Right cardiac atrium (tissue), 5 donors: ENCODE data around the gene MGAT4A. TPM values are rescaled to one million over a fixed set of nuclear protein-coding genes. Genes with fewer than 3 reads are reported as not detected.

Experiments
- ATAC-seq, 2 donors: fragments of 200-7000 bp; cut with Tn5 transposase; one replicate each; pipeline versions ENCODE4 v1.8.0 to v1.9.1; 2020; ENCODE audit warnings: moderate library complexity in 2 of 2, mild to moderate bottlenecking in 1 of 2
- DNase-seq, 3 donors: peaks; one replicate each; pipeline ENCODE4 v3.0.0-alpha.2; 2020
- H3K27ac ChIP-seq: one replicate; pipeline ENCODE4 v1.5.1; 2013; ENCODE audit warnings: mild to moderate bottlenecking, low read length, control low read depth, moderate library complexity
- H3K27me3 ChIP-seq: one replicate; pipeline ENCODE4 v1.6.1; 2013; ENCODE audit not compliant: control insufficient read depth, insufficient read depth
- H3K4me1 ChIP-seq: one replicate; pipeline ENCODE4 v1.6.1; 2013; ENCODE audit warnings: low read length; ENCODE audit not compliant: control insufficient read depth, insufficient read depth
- H3K4me3 ChIP-seq: one replicate; pipeline ENCODE4 v1.5.1; 2013; ENCODE audit warnings: low read length, control low read depth
- H3K9me3 ChIP-seq: one replicate; pipeline ENCODE4 v1.6.1; 2013; ENCODE audit warnings: low read length; ENCODE audit not compliant: control insufficient read depth
- WGBS: extraction: QIAGEN DNeasy Blood & Tissue Kit; methylation state at CpG from one replicate; pipeline ENCODE4 v1.1.7; 2013; 5-methylcytosine and 5-hydroxymethylcytosine counted together
- intact Hi-C, 4 donors: fragments of 100-400 bp; cut with DNase I; formaldehyde crosslinking; loops; one replicate each; pipeline versions ENCODE4 v1.11.0 to v1.14.0; 2022 to 2023
- polyA plus RNA-seq: library from polyadenylated mRNA; stranded (reverse); fragments of 200-250 nt; gene quantifications from one replicate; pipeline ENCODE4 v1.2.3, GENCODE V29; 2013
- total RNA-seq, 4 donors: library from RNA; stranded (reverse); fragmentation: NEBNext Ultra II Directional; extraction: Animal tissue kit (Norgen Biotek cat#: 25700); gene quantifications; one replicate each; pipeline ENCODE4 v1.2.1, GENCODE V29; 2021
- donor health status: healthy with polysubstance abuse.
- donor health status: DM: no; HTN: yes; CAD: no.
- donor health status: DM: no; HTN: no; CAD: no.
- donor health status: DM: no; HTN: yes; CAD: no; lungs with severe emphysema.
- donor health status: DM: yes; HTN: yes; CAD: no.

MGAT4A gene
- total and polyA plus RNA-seq, 5 donors, result 5.2 to 37.2 (median 24.9) TPM

- Histone ChIP-seq H3K4me3 (no peak overlapping the region), H3K27me3 (no peaks in the 10 kb centered on the region), H3K27ac (no peak overlapping the region), H3K9me3 (no peaks in the 10 kb centered on the region), H3K4me1 (no peaks in the 10 kb centered on the region)
- ATAC-seq (no peak), DNase-seq (no peak)
- 71% methylated on average over 3 of the region's 3 CpGs for WGBS
- intact Hi-C loops, result loop anchor here in 1 of 4 donors (10.0 kb wide), 1 partner anchor 70 kb away; no protein-coding TSS in a partner anchor
Measured at GRCh38 chr2:98654699-98655495, 76.0 kb downstream of the MGAT4A start.

GRCh38 chr2:98650998-98651397, 79.9 kb downstream of the MGAT4A start:
- no peaks in the 10 kb centered on the region for H3K4me1 ChIP-seq
- no peak for ATAC-seq
- WGBS, result 96% methylated on average over 1 of the region's 1 CpG
- no peaks in the 10 kb centered on the region for H3K9me3 ChIP-seq
- H3K4me3 ChIP-seq, result no peak overlapping the region
- no peaks in the 10 kb centered on the region for H3K27me3 ChIP-seq
- DNase-seq, result no peak
- H3K27ac ChIP-seq, result no peak overlapping the region
- intact Hi-C loops, result loop anchor here in 1 of 4 donors (10.0 kb wide), 1 partner anchor 74 kb away; no protein-coding TSS in a partner anchor

GRCh38 chr2:98649992-98650375, 80.9 kb downstream of the MGAT4A start:
- no peaks in the 10 kb centered on the region for H3K9me3 ChIP-seq
- intact Hi-C loops, result loop anchor here (1.0 to 10.0 kb wide), 4 partner anchors 75 to 187 kb away; no protein-coding TSS in a partner anchor

GRCh38 chr2:98649135-98649991, 81.6 kb downstream of the MGAT4A start:
- peak; percentile 62 to 83 (median 68) for DNase-seq
- peak; percentile 93 to 94 for ATAC-seq
- Histone ChIP-seq H3K9me3 (no peaks in the 10 kb centered on the region), H3K27me3 (no peaks in the 10 kb centered on the region), H3K27ac (no peak overlapping the region), H3K4me1 (no peaks in the 10 kb centered on the region), H3K4me3 (no peak overlapping the region)
- WGBS, result 12% methylated on average over 4 of the region's 4 CpGs
- intact Hi-C loops, result loop anchor here (1.0 to 5.0 kb wide), 3 partner anchors 187 to 188 kb away; no protein-coding TSS in a partner anchor

More at GRCh38 chr2:98649992-98650375, 80.9 kb downstream of the MGAT4A start:
- WGBS, result 98% methylated on average over 1 of the region's 1 CpG
- no peaks in the 10 kb centered on the region for H3K4me1 ChIP-seq
- DNase-seq (no peak), ATAC-seq (no peak)
- H3K4me3 ChIP-seq, result no peak overlapping the region
- H3K27ac ChIP-seq, result no peak overlapping the region
- no peaks in the 10 kb centered on the region for H3K27me3 ChIP-seq

- H3K9me3 ChIP-seq, result no peaks in the 10 kb centered on the region
- no peak overlapping the region for H3K27ac ChIP-seq
- H3K27me3 ChIP-seq, result no peaks in the 10 kb centered on the region
- DNase-seq, result no peak
- no peak for ATAC-seq
- intact Hi-C loops, result loop anchor here in 3 of 4 donors (2.0 to 5.0 kb wide), 2 partner anchors 188 to 189 kb away; no protein-coding TSS in a partner anchor
- H3K4me3 ChIP-seq, result no peak overlapping the region
- 82% methylated on average over 4 of the region's 4 CpGs for WGBS
- no peaks in the 10 kb centered on the region for H3K4me1 ChIP-seq
Measured at GRCh38 chr2:98648451-98648850, 82.5 kb downstream of the MGAT4A start.

GRCh38 chr2:98647636-98648035, 83.3 kb downstream of the MGAT4A start:
- no peaks in the 10 kb centered on the region for H3K27me3 ChIP-seq
- no peak overlapping the region for H3K4me3 ChIP-seq
- DNase-seq (no peak), ATAC-seq (no peak)
- WGBS, result 72% methylated on average over 5 of the region's 5 CpGs
- intact Hi-C loops, result loop anchor here in 3 of 4 donors (2.0 to 5.0 kb wide), 2 partner anchors 189 to 190 kb away; no protein-coding TSS in a partner anchor
- H3K9me3 ChIP-seq, result no peaks in the 10 kb centered on the region
- no peak overlapping the region for H3K27ac ChIP-seq
- no peaks in the 10 kb centered on the region for H3K4me1 ChIP-seq

- H3K27me3 ChIP-seq, result no peaks in the 10 kb centered on the region
Measured at GRCh38 chr2:98643496-98644100, 87.3 kb downstream of the MGAT4A start.

GRCh38 chr2:98637401-98638147, 93.4 kb downstream of the MGAT4A start:
- intact Hi-C loops, result no loop called here
- no peak for ATAC-seq
- Histone ChIP-seq H3K4me3 (no peak overlapping the region), H3K4me1 (no peaks in the 10 kb centered on the region), H3K27ac (no peak overlapping the region), H3K27me3 (no peaks in the 10 kb centered on the region), H3K9me3 (no peaks in the 10 kb centered on the region)
- no peak for DNase-seq
- WGBS, result 80% methylated on average over 10 of the region's 10 CpGs

More at GRCh38 chr2:98643496-98644100, 87.3 kb downstream of the MGAT4A start:
- WGBS, result 78% methylated on average over 5 of the region's 5 CpGs
- no peaks in the 10 kb centered on the region for H3K9me3 ChIP-seq
- no peak overlapping the region for H3K27ac ChIP-seq
- ATAC-seq (no peak), DNase-seq (no peak)
- no peak overlapping the region for H3K4me3 ChIP-seq
- intact Hi-C loops, result no loop called here
- no peaks in the 10 kb centered on the region for H3K4me1 ChIP-seq

- ATAC-seq (no peak), DNase-seq (no peak)
- H3K4me3 ChIP-seq, result no peak overlapping the region
- no peaks in the 10 kb centered on the region for H3K27me3 ChIP-seq
- no peak overlapping the region for H3K27ac ChIP-seq
- no peaks in the 10 kb centered on the region for H3K9me3 ChIP-seq
- H3K4me1 ChIP-seq, result no peaks in the 10 kb centered on the region
- whole genome bisulfite sequencing, result 77% methylated on average over 9 of the region's 9 CpGs
- intact Hi-C loops, result no loop called here
Measured at GRCh38 chr2:98634406-98635092, 96.4 kb downstream of the MGAT4A start.

- intact Hi-C loops, result no loop called here
- no peak overlapping the region for H3K4me3 ChIP-seq
- 80% methylated on average over 3 of the region's 3 CpGs for WGBS
Measured at GRCh38 chr2:98632351-98632750, 98.6 kb downstream of the MGAT4A start.

More at GRCh38 chr2:98632351-98632750, 98.6 kb downstream of the MGAT4A start:
- no peak for DNase-seq
- no peak for ATAC-seq
- H3K4me1 ChIP-seq, result no peaks in the 10 kb centered on the region
- H3K9me3 ChIP-seq, result no peaks in the 10 kb centered on the region
- no peaks in the 10 kb centered on the region for H3K27me3 ChIP-seq
- no peak overlapping the region for H3K27ac ChIP-seq
